GM12891 (cell line): ENCODE results near the gene DUSP11.

Source experiments
- PAX5 ChIP-seq: IDR thresholded peaks from 2 replicates; pipeline ENCODE4 v1.6.1; 2011; ENCODE audit warnings: low read length, moderate library complexity, mild to moderate bottlenecking; ENCODE audit not compliant: insufficient read depth, severe bottlenecking
- POLR2A ChIP-seq: IDR thresholded peaks from 2 replicates; pipeline ENCODE4 v1.6.1; 2011; ENCODE audit warnings: low read depth, low read length, control low read depth
- SPI1 ChIP-seq: IDR thresholded peaks from 2 replicates; pipeline ENCODE4 v1.6.1; 2011; ENCODE audit warnings: low read depth, low read length, control low read depth
- TAF1 ChIP-seq: IDR thresholded peaks from 2 replicates; pipeline ENCODE4 v1.6.1; 2011; ENCODE audit warnings: low read depth, low read length, control low read depth

DNA sequence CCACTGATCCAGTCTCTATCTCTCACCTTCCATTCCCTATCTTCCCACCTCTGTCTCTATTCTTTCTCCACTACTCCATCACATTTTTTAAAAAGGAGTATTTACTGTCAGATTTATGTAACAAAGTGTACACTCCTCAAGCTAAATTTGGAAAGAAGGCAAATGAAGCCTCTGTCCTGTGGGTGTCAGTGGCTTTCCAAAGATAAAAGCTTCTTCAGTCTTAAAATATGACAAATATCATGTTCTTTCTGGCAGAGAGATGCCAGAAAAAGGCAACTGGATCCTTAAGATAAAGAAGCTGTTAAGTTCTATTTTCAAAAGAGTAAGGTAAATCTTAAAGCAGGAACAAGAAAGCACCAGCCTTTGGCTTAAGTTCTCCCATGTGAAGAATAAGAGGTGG is 7.1 kb downstream of the DUSP11 start:
- TF ChIP-seq POLR2A (no peak), TAF1 (no peak), SPI1 (no peak), PAX5 (no peak)
